HEK293T (cell line): ENCODE results near the gene CARD11.

Source experiments
- ARNT ChIP-seq: fragments of 450-650 bp; IDR thresholded peaks from 2 replicates; pipeline ENCODE4 v1.6.1; 2017; ENCODE audit warnings: mild to moderate bottlenecking
- BHLHE40 ChIP-seq: fragments of 450-650 bp; IDR thresholded peaks from 2 replicates; pipeline ENCODE4 v1.6.1; 2016; ENCODE audit warnings: mild to moderate bottlenecking, moderate library complexity, borderline replicate concordance
- ELF4 ChIP-seq: fragments of 450-650 bp; IDR thresholded peaks from 2 replicates; pipeline ENCODE4 v1.6.1; 2017; ENCODE audit warnings: antibody characterized with exemption
- FOXA1 ChIP-seq: fragments of 450-650 bp; IDR thresholded peaks from 2 replicates; pipeline ENCODE4 v1.6.1; 2016; ENCODE audit warnings: mild to moderate bottlenecking
- FOXK2 ChIP-seq: fragments of 450-650 bp; IDR thresholded peaks from 2 replicates; pipeline ENCODE4 v1.6.1; 2016; ENCODE audit warnings: mild to moderate bottlenecking
- FOXM1 ChIP-seq: fragments of 450-650 bp; IDR thresholded peaks from 2 replicates; pipeline ENCODE4 v1.6.1; 2017; ENCODE audit warnings: mild to moderate bottlenecking, borderline replicate concordance
- HDGF ChIP-seq: fragments of 450-650 bp; IDR thresholded peaks from 2 replicates; pipeline ENCODE4 v1.6.1; 2017; ENCODE audit warnings: antibody characterized with exemption, borderline replicate concordance

- TF ChIP-seq FOXK2: no peak
- TF ChIP-seq BHLHE40: no peak
- no peak for TF ChIP-seq FOXM1
- TF ChIP-seq ELF4: no peak
- no peak for TF ChIP-seq HDGF
- TF ChIP-seq FOXA1: no peak
- no peak for TF ChIP-seq ARNT
Measured at GRCh38 chr7:3080106-3080505, 36.4 kb upstream of the CARD11 start.
